ENCODE data around the gene WT1. TPM values are rescaled to one million over a fixed set of nuclear protein-coding genes. Genes with fewer than 3 reads are reported as not detected.

Gene WT1
- total and polyA plus RNA-seq, 2 of the 13 experiments (the other 11 are each of a cell fraction or from before 2014, with no cell fraction given): 0.15 to 0.31 TPM

GRCh38 chr11:32434356-32435151 lies 785 bp downstream of the WT1 start (continued):
- TF ChIP-seq ZFP91 (CRISPR knock-in tag; IDR thresholded peaks at IDR 0.05; ENCODE audit: borderline replicate concordance) (no peak), FOXA3 (CRISPR knock-in tag; IDR thresholded peaks at IDR 0.05) (no peak), ARHGAP35 (CRISPR knock-in tag; IDR thresholded peaks at IDR 0.05; ENCODE audit: borderline replicate concordance) (no peak), MAFG (CRISPR knock-in tag; IDR thresholded peaks at IDR 0.05) (no peak), HNRNPL (IDR thresholded peaks at IDR 0.05; ENCODE audit: low read depth, low read length) (0 out of 2 replicates have a peak, but pooled peaks have one; percentile 30), SOX6 (IDR thresholded peaks at IDR 0.05) (no peak), SOX6 (CRISPR knock-in tag; IDR thresholded peaks at IDR 0.05) (0 out of 2 replicates have a peak, but pooled peaks have one; percentile 29), SMAD3 (CRISPR knock-in tag; IDR thresholded peaks at IDR 0.05) (no peak), ZNF839 (CRISPR knock-in tag; IDR thresholded peaks at IDR 0.05; ENCODE audit: borderline replicate concordance) (no peak), MAX (IDR thresholded peaks at IDR 0.05) (0 out of 2 replicates have a peak, but pooled peaks have one; percentile 20), ELF4 (CRISPR knock-in tag; IDR thresholded peaks at IDR 0.05; ENCODE audit: borderline replicate concordance) (no peak), AHDC1 (CRISPR knock-in tag; IDR thresholded peaks at IDR 0.05; ENCODE audit: borderline replicate concordance) (no peak), HNF1B (CRISPR knock-in tag; IDR thresholded peaks at IDR 0.05) (no peak), MTF2 (CRISPR knock-in tag; IDR thresholded peaks at IDR 0.05; ENCODE audit: borderline replicate concordance) (peak; percentile 8; the same call in 1 of the 2 replicates), RAD21 (CRISPR knock-in tag; IDR thresholded peaks at IDR 0.05) (no peak), TBX2 (CRISPR knock-in tag; IDR thresholded peaks at IDR 0.05; ENCODE audit: borderline replicate concordance) (no peak), ZNF18 (CRISPR knock-in tag; IDR thresholded peaks at IDR 0.05; ENCODE audit: insufficient replicate concordance) (no peak), YY1 (IDR thresholded peaks at IDR 0.05; ENCODE audit: insufficient read depth, insufficient replicate concordance, low read depth, low read length) (no peak)

Measured in HepG2 (cell line).